HL-60 (cell line): ENCODE measurements around the gene PSAT1.

ENCODE experiments used
- DNase-seq, 2 experiments: peaks; one replicate each; pipeline ENCODE4 v3.0.0-alpha.2; 2010 to 2020; ENCODE audit warnings: low read depth in 1 of 2, low spot score in 1 of 2
- H3K27ac ChIP-seq: fragments of 250-450 bp; sonication (Bioruptor Pico); replicated peaks from 2 replicates; pipeline ENCODE4 v1.5.1; 2020; ENCODE audit warnings: mild to moderate bottlenecking, moderate library complexity
- H3K27me3 ChIP-seq: fragments of 250-450 bp; sonication (Bioruptor Pico); 2 replicates; pipeline ENCODE4 v1.5.1; 2021; ENCODE audit warnings: mild to moderate bottlenecking, moderate library complexity; ENCODE audit not compliant: insufficient read depth, poor library complexity, severe bottlenecking
- H3K4me3 ChIP-seq: replicated peaks from 2 replicates; pipeline ENCODE4 v1.5.1; 2011; ENCODE audit warnings: mild to moderate bottlenecking, control low read depth, low read length; ENCODE audit not compliant: insufficient read depth
- CTCF ChIP-seq: IDR thresholded peaks from one replicate; pipeline ENCODE4 v1.5.1; 2011; ENCODE audit warnings: low read length, control low read depth, inconsistent platforms; ENCODE audit not compliant: insufficient read depth
- GABPA ChIP-seq: IDR thresholded peaks from 2 replicates; pipeline ENCODE4 v1.6.1; 2012; ENCODE audit warnings: low read depth
- POLR2AphosphoS5 ChIP-seq: IDR thresholded peaks from 2 replicates; pipeline ENCODE4 v1.6.1; 2012; ENCODE audit warnings: low read depth
- SPI1 ChIP-seq: IDR thresholded peaks from 2 replicates; pipeline ENCODE4 v1.6.1; 2012; ENCODE audit warnings: low read depth, mild to moderate bottlenecking, borderline replicate concordance
- TF ChIP-seq, protein P1 (sequence below): IDR thresholded peaks from 2 replicates; pipeline ENCODE4 v1.6.1; 2012; ENCODE audit warnings: low read depth; ENCODE audit not compliant: insufficient replicate concordance

PSAT1 gene

GRCh38 chr9:78332381-78332780, 35.5 kb downstream of the PSAT1 start:
- TF ChIP-seq GABPA (no peak), CTCF (no peak), POLR2AphosphoS5 (no peak), SPI1 (no peak)
- TF ChIP-seq, protein P1, sequence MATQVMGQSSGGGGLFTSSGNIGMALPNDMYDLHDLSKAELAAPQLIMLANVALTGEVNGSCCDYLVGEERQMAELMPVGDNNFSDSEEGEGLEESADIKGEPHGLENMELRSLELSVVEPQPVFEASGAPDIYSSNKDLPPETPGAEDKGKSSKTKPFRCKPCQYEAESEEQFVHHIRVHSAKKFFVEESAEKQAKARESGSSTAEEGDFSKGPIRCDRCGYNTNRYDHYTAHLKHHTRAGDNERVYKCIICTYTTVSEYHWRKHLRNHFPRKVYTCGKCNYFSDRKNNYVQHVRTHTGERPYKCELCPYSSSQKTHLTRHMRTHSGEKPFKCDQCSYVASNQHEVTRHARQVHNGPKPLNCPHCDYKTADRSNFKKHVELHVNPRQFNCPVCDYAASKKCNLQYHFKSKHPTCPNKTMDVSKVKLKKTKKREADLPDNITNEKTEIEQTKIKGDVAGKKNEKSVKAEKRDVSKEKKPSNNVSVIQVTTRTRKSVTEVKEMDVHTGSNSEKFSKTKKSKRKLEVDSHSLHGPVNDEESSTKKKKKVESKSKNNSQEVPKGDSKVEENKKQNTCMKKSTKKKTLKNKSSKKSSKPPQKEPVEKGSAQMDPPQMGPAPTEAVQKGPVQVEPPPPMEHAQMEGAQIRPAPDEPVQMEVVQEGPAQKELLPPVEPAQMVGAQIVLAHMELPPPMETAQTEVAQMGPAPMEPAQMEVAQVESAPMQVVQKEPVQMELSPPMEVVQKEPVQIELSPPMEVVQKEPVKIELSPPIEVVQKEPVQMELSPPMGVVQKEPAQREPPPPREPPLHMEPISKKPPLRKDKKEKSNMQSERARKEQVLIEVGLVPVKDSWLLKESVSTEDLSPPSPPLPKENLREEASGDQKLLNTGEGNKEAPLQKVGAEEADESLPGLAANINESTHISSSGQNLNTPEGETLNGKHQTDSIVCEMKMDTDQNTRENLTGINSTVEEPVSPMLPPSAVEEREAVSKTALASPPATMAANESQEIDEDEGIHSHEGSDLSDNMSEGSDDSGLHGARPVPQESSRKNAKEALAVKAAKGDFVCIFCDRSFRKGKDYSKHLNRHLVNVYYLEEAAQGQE: no peak
- no peak overlapping the region for H3K27ac ChIP-seq
- no peak overlapping the region for H3K4me3 ChIP-seq
- H3K27me3 ChIP-seq: no peaks in the 10 kb centered on the region
- no peak for DNase-seq

GRCh38 chr9:78348848-78349247, 51.9 kb downstream of the PSAT1 start:
- no peak for DNase-seq
- TF ChIP-seq, protein P1: no peak
- TF ChIP-seq CTCF (no peak), POLR2AphosphoS5 (no peak), SPI1 (no peak), GABPA (no peak)
- H3K27ac ChIP-seq: no peak overlapping the region
- H3K27me3 ChIP-seq: no peaks in the 10 kb centered on the region
- no peak overlapping the region for H3K4me3 ChIP-seq

DNA sequence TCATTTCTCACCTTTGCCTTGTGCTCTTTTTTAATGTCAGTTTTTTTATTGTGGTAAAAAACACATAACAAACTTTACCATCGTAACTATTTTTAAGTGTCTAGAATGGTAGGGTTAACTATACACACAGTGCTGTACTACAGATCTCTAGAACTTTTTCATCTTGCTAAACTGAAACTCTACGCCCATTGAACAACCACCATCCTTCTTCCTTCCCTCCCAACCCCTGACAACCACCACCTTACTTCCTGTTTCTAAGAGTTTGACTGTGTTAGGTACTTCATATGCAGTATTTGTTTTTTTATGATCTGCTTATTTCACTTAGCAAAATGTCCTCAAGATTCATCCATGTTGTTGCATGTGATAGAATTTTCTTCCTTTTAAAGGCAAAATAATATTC, 54.9 kb downstream of the PSAT1 start:
- no peak overlapping the region for H3K27ac ChIP-seq
- H3K4me3 ChIP-seq: no peak overlapping the region
- H3K27me3 ChIP-seq: no peaks in the 10 kb centered on the region
- no peak for DNase-seq
- TF ChIP-seq, protein P1: no peak
- no peak for TF ChIP-seq CTCF
- no peak for TF ChIP-seq POLR2AphosphoS5
- no peak for TF ChIP-seq SPI1
- TF ChIP-seq GABPA: no peak
